Endothelial cell of umbilical vein (primary cell): Measurements from ENCODE around the gene RAP1GAP2. TPM values are rescaled to one million over a fixed set of nuclear protein-coding genes. Genes with fewer than 3 reads are reported as not detected.

ENCODE experiments used
- BruUV-seq: library from RNA; stranded (reverse); fragments of 400-500 nt; replicated peaks from 2 replicates; lab custom pipeline; 2021; lab: Mats Ljungman, UMichigan
- CTCF ChIA-PET: fragments of 300-600, 350-600 bp; sonication (Branson Sonifier 250); formaldehyde crosslinking; loops from one replicate; lab custom pipeline; 2021; ENCODE audit warnings: antibody characterized with exemption, inconsistent platforms; lab: Charles Lee
- POLR2A ChIA-PET: fragments of 300-600, 350-600 bp; sonication (Branson Sonifier 250); formaldehyde crosslinking; loops from one replicate; lab custom pipeline; 2021; ENCODE audit warnings: antibody characterized with exemption, inconsistent platforms; lab: Charles Lee
- DNase-seq: peaks from one replicate; pipeline ENCODE4 v3.0.0-alpha.2; 2011; ENCODE audit warnings: low read depth, low spot score
- FAIRE-seq: peaks from 2 replicates; lab custom pipeline; 2011; peaks lifted over from hg19 to GRCh38; lab: Jason Lieb, UNC
- H2AFZ ChIP-seq: 2 replicates; pipeline ENCODE4 v1.6.0; 2012; ENCODE audit warnings: low read depth, low read length, control low read depth, inconsistent platforms
- H3K27ac ChIP-seq: 2 replicates; pipeline ENCODE4 v1.5.1; 2011; ENCODE audit warnings: low read depth, mild to moderate bottlenecking, control low read depth, low read length, moderate library complexity; ENCODE audit not compliant: insufficient read depth
- H3K27me3 ChIP-seq, 2 experiments: 2 replicates each; pipeline versions ENCODE4 v1.6.0 to v1.6.1; 2011; ENCODE audit warnings: low read length in 2 of 2, mixed read lengths in 1 of 2; ENCODE audit not compliant: control insufficient read depth in 2 of 2, insufficient read depth in 2 of 2
- H3K36me3 ChIP-seq, 2 experiments: 2 replicates in 1 of 2; 3 replicates in 1 of 2; pipeline ENCODE4 v1.5.1; 2011; ENCODE audit warnings: low read length in 2 of 2, mild to moderate bottlenecking in 1 of 2, moderate library complexity in 1 of 2; ENCODE audit not compliant: control insufficient read depth in 2 of 2, insufficient read depth in 2 of 2; ENCODE audit errors: extremely low read depth in 1 of 2
- H3K4me1 ChIP-seq: 3 replicates; pipeline ENCODE4 v1.5.1; 2011; ENCODE audit warnings: mild to moderate bottlenecking, low read length; ENCODE audit not compliant: control insufficient read depth, insufficient read depth; ENCODE audit errors: extremely low read depth
- H3K4me2 ChIP-seq: 2 replicates; pipeline ENCODE4 v1.6.1; 2011; ENCODE audit warnings: low read length, control low read depth, mixed read lengths; ENCODE audit not compliant: insufficient read depth
- H3K4me3 ChIP-seq, 3 experiments: fragments of 200-600 bp in 1 of 3; sonication (generic), shearing (Covaris generic) in 1 of 3; replicated peaks in 1 of 3; 2 replicates each; pipeline ENCODE4 v1.5.1; 2011 to 2016; ENCODE audit warnings: control low read depth in 3 of 3, low read length in 3 of 3, mild to moderate bottlenecking in 2 of 3, inconsistent platforms in 1 of 3, low read depth in 1 of 3, moderate library complexity in 1 of 3; ENCODE audit not compliant: insufficient read depth in 1 of 3
- H3K79me2 ChIP-seq: 2 replicates; pipeline ENCODE4 v1.6.0; 2012; ENCODE audit warnings: low read length, inconsistent platforms; ENCODE audit not compliant: control insufficient read depth, insufficient read depth
- H3K9ac ChIP-seq: replicated peaks from 2 replicates; pipeline ENCODE3; 2011; ENCODE audit warnings: low read length, control low read depth; ENCODE audit not compliant: insufficient read depth; ENCODE audit errors: extremely low read depth
- H3K9me1 ChIP-seq: replicated peaks from 3 replicates; pipeline ENCODE4 v1.6.0; 2011; ENCODE audit warnings: mild to moderate bottlenecking, low read length; ENCODE audit not compliant: control insufficient read depth, insufficient read depth; ENCODE audit errors: extremely low read depth
- H3K9me3 ChIP-seq: replicated peaks from 2 replicates; pipeline ENCODE4 v1.5.1; 2012; ENCODE audit warnings: low read length, inconsistent platforms; ENCODE audit not compliant: control insufficient read depth, insufficient read depth
- H4K20me1 ChIP-seq: replicated peaks from 2 replicates; pipeline ENCODE3; 2011; ENCODE audit warnings: mild to moderate bottlenecking, low read length; ENCODE audit not compliant: control insufficient read depth, insufficient read depth; ENCODE audit errors: extremely low read depth
- CTCF ChIP-seq, 2 donors: IDR thresholded peaks; 1 replicate in 1 of 2; 2 replicates in 1 of 2; pipeline ENCODE4 v1.5.1; 2011; ENCODE audit warnings: low read length in 2 of 2, mild to moderate bottlenecking in 2 of 2, moderate library complexity in 2 of 2, control low read depth in 1 of 2, inconsistent platforms in 1 of 2, low read depth in 1 of 2; ENCODE audit not compliant: insufficient read depth in 1 of 2; ENCODE audit errors: extremely low read depth in 1 of 2
- EZH2 ChIP-seq: IDR thresholded peaks from 2 replicates; pipeline ENCODE4 v1.6.1; 2012; ENCODE audit warnings: borderline replicate concordance, low read depth, mild to moderate bottlenecking, moderate library complexity, low read length, inconsistent platforms; ENCODE audit not compliant: severe bottlenecking
- FOS ChIP-seq: IDR thresholded peaks from 2 replicates; pipeline ENCODE4 v1.6.1; 2011; ENCODE audit warnings: mild to moderate bottlenecking, low read length, moderate library complexity, borderline replicate concordance; ENCODE audit not compliant: insufficient read depth
- GATA2 ChIP-seq: IDR thresholded peaks from 2 replicates; pipeline ENCODE4 v1.7.0; 2011; ENCODE audit warnings: low read depth, mild to moderate bottlenecking, moderate library complexity, mixed read lengths, low read length; ENCODE audit not compliant: insufficient read length, insufficient read depth
- JUN ChIP-seq: IDR thresholded peaks from 2 replicates; pipeline ENCODE4 v1.6.1; 2011; ENCODE audit warnings: borderline replicate concordance, low read depth; ENCODE audit not compliant: insufficient read length, insufficient read depth
- MYC ChIP-seq: IDR thresholded peaks from one replicate; pipeline ENCODE4 v1.6.1; 2011; ENCODE audit warnings: mild to moderate bottlenecking, low read depth, low read length
- POLR2A ChIP-seq: IDR thresholded peaks from 2 replicates; pipeline ENCODE4 v1.6.1; 2012; ENCODE audit warnings: low read depth, mild to moderate bottlenecking, control low read depth, low read length
- POLR2AphosphoS5 ChIP-seq: IDR thresholded peaks from 2 replicates; pipeline ENCODE4 v1.6.1; 2012; ENCODE audit warnings: low read depth, mild to moderate bottlenecking, control low read depth, low read length, moderate library complexity; ENCODE audit not compliant: insufficient read depth
- dilution Hi-C: fragments of 300-500 bp; cut with MboI; formaldehyde crosslinking; loops from one replicate; pipeline ENCODE4 v1.15.0; 2019; ENCODE audit warnings: low sequenced_read_pairs; ENCODE audit not compliant: extremely low pct_ligation_motif_present
- intact Hi-C: fragments of 100-400 bp; cut with micrococcal nuclease; formaldehyde crosslinking; loops from one replicate; pipeline ENCODE4 v1.10.0; 2022
- polyA plus RNA-seq, 4 experiments: library from polyadenylated mRNA; depleted of rRNA in 3 of 4; stranded (reverse) in 3 of 4; unstranded in 1 of 4; fragments of >200 nt; gene quantifications; 2 replicates each; pipeline versions ENCODE4 v1.2.1 to v1.2.3, GENCODE V29; 2011 to 2012; ENCODE audit warnings: missing spikeins in 1 of 4
- total RNA-seq: library from RNA; stranded (reverse); gene quantifications from 2 replicates; pipeline ENCODE4 v1.2.3, GENCODE V29; 2021
- TF ChIP-seq, protein P1 (sequence below): IDR thresholded peaks from 2 replicates; pipeline ENCODE4 v1.6.1; 2011; ENCODE audit not compliant: insufficient read depth, insufficient read length

Gene RAP1GAP2
- total and polyA plus RNA-seq, 2 donors (not counting 3 experiments of a cell fraction or from before 2014, with no cell fraction given), result 1.4 to 3.6 TPM

DNA sequence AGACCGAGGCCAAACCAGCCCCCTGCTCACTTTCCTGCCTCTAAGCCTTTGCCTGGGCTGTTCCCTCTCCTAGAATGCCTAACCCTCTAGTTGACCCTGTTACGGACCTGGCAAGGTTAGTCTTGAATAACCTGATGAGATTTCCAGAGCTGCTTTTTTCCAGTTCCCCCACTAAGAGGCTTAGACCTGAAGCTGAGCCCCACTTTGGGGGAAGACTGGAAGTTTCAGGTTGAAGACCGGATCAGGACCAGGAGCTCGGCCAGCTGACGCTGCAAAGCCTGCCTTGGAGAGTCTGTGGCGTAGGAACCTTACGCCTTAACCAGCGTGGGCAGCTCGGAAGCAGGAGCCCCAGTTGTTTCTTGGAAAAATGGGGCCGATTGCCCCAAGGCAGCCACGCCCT is 137.4 kb downstream of the RAP1GAP2 start:
- no peak for DNase-seq

More for the DNA sequence above, 137.4 kb downstream of the RAP1GAP2 start:
- intact Hi-C loops (no loop called here), dilution Hi-C loops (no loop called here)
- BruUV-seq, result no TSS peak
- TF ChIP-seq MYC (no peak), FOS (no peak), GATA2 (no peak), EZH2 (no peak), JUN (no peak), POLR2AphosphoS5 (no peak), CTCF (IDR thresholded peaks at IDR 0.05; ENCODE audit: extremely low read depth in 1 of 2, insufficient read depth in 1 of 2, low read depth in 1 of 2, low read length in 2 of 2) (no peak), POLR2A (no peak)
- TF ChIP-seq, protein P1, sequence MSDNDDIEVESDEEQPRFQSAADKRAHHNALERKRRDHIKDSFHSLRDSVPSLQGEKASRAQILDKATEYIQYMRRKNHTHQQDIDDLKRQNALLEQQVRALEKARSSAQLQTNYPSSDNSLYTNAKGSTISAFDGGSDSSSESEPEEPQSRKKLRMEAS, result no peak
- H3K9me1 ChIP-seq, result no peaks in the 10 kb centered on the region
- no peak overlapping the region for H3K9ac ChIP-seq
- no peak for FAIRE-seq
- ChIA-PET CTCF (interaction anchor here (2.4 kb wide), 1 partner anchor 79 kb away, joined by 6 read pairs; no protein-coding TSS in a partner anchor), POLR2A (no interaction called here)
- no peaks in the 10 kb centered on the region for H3K9me3 ChIP-seq
- no peak overlapping the region for H3K4me3 ChIP-seq
- H3K4me2 ChIP-seq, result no peak overlapping the region
- H4K20me1 ChIP-seq, result no peaks in the 10 kb centered on the region
- H3K27ac ChIP-seq, result no peak overlapping the region
- peaks cover 0 to 4% of the 10 kb centered on the region in 2 experiments for H3K27me3 ChIP-seq
- H2AFZ ChIP-seq, result no peak overlapping the region
- no peaks in the 10 kb centered on the region for H3K36me3 ChIP-seq
- H3K4me1 ChIP-seq, result no peaks in the 10 kb centered on the region
- H3K79me2 ChIP-seq, result no peaks in the 10 kb centered on the region
